ENCODE measurements around the gene MTAP. TPM values are rescaled to one million over a fixed set of nuclear protein-coding genes. Genes with fewer than 3 reads are reported as not detected.

Gene MTAP
- total RNA-seq, 1 donor from 2014 or later: 58.1 TPM

DNA sequence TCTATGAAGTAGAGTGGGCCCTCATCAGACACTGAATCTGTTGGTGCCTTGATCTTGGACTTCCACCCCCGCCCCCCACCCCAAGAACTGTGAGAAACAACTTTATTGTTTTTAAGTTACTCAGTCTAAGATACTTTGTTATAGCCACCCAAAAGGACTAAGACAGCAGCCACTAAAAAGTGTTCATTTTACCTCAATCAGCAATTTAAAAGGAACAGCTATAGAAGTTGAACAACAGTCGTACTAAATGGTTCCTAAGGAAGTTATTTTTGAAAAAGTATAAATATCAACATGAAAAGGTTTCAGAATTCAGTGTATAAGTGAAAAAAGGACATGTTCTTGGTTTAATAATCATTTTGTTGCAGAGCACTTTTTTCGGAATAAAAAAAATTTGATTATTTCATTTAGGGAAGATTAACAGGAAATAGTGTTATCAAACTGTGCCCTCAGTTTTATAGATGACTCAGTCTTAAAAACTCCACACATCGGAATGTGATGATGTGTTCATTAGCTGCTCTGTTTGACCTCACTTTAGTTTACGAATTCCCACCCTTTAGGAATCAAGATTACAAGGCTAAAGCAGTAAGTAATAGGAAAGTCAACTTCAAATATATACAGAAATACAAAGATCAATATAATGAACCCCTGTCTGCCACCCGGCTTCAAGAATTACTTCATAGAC lies 71.2 kb downstream of the MTAP start:
- intact Hi-C loops (cut with micrococcal nuclease): no loop called here

DNA sequence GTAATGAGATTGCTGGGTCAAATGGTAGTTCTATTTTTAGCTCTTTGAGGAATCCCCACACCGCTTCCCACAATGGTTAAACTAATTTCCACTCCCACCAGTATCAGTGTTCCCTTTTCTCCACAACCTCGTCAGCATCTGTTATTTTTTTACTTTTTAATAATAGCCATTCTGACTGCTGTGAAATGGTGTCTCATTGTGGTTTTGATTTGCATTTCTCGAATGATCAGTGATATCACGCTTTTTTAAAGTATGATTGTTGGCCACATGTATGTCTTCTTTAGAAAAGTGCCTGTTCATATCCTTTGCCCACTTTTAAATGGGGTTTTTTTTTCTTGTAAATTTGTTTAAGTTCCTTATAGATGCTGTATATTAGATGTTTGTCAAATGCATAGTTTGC lies 73.5 kb downstream of the MTAP start:
- intact Hi-C loops (cut with micrococcal nuclease): no loop called here
- H3K9me3 Mint-ChIP-seq: peaks cover 18% of the 10 kb centered on the region
- H3K27me3 Mint-ChIP-seq: no peaks in the 10 kb centered on the region
- no peak overlapping the region for H3K27ac Mint-ChIP-seq
- no peaks in the 10 kb centered on the region for H3K4me1 Mint-ChIP-seq
- DNase-seq: no peak
- H3K4me3 Mint-ChIP-seq: no peak overlapping the region
- H3K36me3 Mint-ChIP-seq (ENCODE audit: low read depth): peaks cover 41% of the 10 kb centered on the region

More for the DNA sequence above, 71.2 kb downstream of the MTAP start:
- H3K9me3 Mint-ChIP-seq: peaks cover 8% of the 10 kb centered on the region
- no peak overlapping the region for H3K27ac Mint-ChIP-seq
- DNase-seq: no peak
- peaks cover 24% of the 10 kb centered on the region for H3K36me3 Mint-ChIP-seq (ENCODE audit: low read depth)
- H3K4me3 Mint-ChIP-seq: no peak overlapping the region
- H3K4me1 Mint-ChIP-seq: no peaks in the 10 kb centered on the region
- no peaks in the 10 kb centered on the region for H3K27me3 Mint-ChIP-seq

DNA sequence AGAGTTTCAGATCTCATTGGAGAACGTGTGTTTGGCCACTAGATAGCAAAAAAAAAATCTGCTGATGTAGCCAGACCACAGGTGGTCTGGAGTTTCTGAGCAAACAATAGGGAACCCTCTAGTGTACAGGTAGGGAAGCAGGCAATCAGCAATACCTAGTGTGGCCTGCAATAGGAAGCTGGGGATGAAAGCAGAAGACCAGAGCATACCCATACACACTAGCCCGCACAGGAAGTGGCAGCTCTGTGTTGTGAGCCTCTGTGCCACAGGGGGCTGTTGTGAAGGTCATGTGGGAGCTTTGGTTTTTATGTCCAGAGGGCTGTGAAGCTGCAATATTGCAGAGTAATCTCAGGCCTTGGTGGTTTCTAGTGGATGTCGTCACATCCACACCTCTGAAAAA lies 81.2 kb downstream of the MTAP start:
- peaks cover 28% of the 10 kb centered on the region for H3K9me3 Mint-ChIP-seq
- intact Hi-C loops (cut with micrococcal nuclease): no loop called here
- H3K27ac Mint-ChIP-seq: no peak overlapping the region
- DNase-seq: no peak
- no peaks in the 10 kb centered on the region for H3K27me3 Mint-ChIP-seq
- H3K4me3 Mint-ChIP-seq: no peak overlapping the region
- H3K36me3 Mint-ChIP-seq (ENCODE audit: low read depth): peaks cover 33% of the 10 kb centered on the region
- H3K4me1 Mint-ChIP-seq: peaks cover 5% of the 10 kb centered on the region

DNA sequence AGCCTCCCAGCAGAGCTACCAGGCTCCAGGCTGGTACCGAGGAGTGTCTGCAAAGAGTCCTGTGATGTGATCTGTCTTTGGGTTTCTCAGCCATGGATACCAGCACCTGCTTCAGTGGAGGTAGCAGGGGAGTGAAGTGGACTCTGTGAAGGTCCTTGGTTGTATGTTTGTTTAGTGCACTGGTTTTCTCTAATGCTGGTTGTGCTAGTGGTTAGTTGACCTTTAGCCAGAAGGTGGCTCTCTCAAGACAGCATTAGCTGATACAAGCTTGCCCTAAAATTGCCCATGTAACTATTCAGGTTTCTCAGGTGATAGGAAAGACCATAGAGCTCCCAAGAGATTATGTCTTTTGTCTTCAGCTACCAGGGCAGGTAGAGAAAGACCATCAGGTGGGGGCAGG lies 87.2 kb downstream of the MTAP start:
- DNase-seq: no peak
- H3K27ac Mint-ChIP-seq: no peak overlapping the region
- peaks cover 42% of the 10 kb centered on the region for H3K36me3 Mint-ChIP-seq (ENCODE audit: low read depth)
- intact Hi-C loops (cut with micrococcal nuclease): no loop called here
- peaks cover 46% of the 10 kb centered on the region for H3K9me3 Mint-ChIP-seq
- no peak overlapping the region for H3K4me3 Mint-ChIP-seq
- H3K4me1 Mint-ChIP-seq: no peaks in the 10 kb centered on the region
- no peaks in the 10 kb centered on the region for H3K27me3 Mint-ChIP-seq

DNA sequence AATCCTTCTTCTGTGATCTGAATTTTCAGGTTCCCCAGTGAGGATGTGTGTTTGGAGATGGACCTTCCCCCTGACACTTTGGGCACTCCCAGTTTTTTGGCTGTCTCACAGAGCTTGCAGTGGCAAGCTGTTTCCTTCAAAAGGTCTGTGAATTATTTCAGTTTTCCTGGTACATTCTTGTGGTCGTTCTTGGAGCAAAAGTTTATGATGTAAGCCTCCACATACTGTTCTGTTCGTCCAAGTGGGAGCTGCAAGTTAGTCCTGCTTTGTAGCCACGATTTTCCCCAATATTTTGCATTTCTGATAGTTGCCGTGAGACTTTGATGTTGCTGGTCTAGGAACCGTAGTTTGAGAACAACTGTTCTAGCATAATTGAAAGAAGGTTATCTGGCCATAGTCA lies 88.3 kb downstream of the MTAP start:
- Mint-ChIP-seq H3K27ac (no peak overlapping the region), H3K9me3 (peaks cover 46% of the 10 kb centered on the region), H3K4me1 (no peaks in the 10 kb centered on the region), H3K4me3 (no peak overlapping the region), H3K27me3 (no peaks in the 10 kb centered on the region), H3K36me3 (ENCODE audit: low read depth) (peaks cover 42% of the 10 kb centered on the region)
- no peak for DNase-seq
- intact Hi-C loops (cut with micrococcal nuclease): no loop called here

DNA sequence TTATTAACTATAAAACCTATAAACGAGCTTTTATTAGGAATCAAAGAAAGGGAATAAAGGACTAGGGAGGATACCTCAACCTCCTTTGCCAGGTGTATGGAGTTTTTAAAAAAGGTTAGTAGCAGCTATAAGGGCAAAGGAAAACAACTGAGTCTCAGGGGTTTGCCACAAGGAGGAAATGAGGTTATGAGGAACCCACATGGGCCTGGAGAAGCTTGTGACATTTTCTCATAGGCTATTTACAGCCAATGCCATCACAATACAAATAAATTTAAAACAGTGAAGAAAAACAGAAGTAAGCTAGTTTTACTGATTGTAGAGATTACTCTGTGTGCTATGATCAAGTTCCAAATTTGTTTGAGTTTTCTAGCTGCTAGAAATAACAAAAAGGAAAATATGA lies 99.1 kb downstream of the MTAP start:
- no peak overlapping the region for H3K27ac Mint-ChIP-seq
- peaks cover 11% of the 10 kb centered on the region for H3K9me3 Mint-ChIP-seq
- H3K4me3 Mint-ChIP-seq: no peak overlapping the region
- peaks cover 8% of the 10 kb centered on the region for H3K36me3 Mint-ChIP-seq (ENCODE audit: low read depth)
- peaks cover 2% of the 10 kb centered on the region for H3K4me1 Mint-ChIP-seq
- no peaks in the 10 kb centered on the region for H3K27me3 Mint-ChIP-seq
- no peak for DNase-seq
- intact Hi-C loops (cut with micrococcal nuclease): no loop called here

DNA sequence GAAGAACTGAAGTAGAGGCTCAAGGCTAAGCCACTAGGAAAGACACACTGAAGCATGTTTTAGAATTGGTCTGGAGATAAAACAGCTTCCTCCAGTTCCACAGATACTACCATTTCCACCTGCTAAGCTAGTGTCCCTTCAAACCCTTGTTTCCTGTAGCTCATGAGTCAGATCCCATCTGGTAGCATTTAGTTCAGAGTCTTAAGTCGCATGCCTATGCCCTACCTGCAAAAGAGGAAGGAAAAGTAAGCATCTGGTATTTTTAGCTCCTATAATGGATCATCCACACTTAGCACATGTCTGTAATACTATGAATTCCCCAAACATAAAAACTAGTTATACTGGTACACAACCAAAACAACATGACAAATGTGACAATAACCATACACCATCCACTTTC lies 99.7 kb downstream of the MTAP start:
- intact Hi-C loops (cut with micrococcal nuclease): no loop called here
- H3K9me3 Mint-ChIP-seq: peaks cover 11% of the 10 kb centered on the region
- H3K27me3 Mint-ChIP-seq: no peaks in the 10 kb centered on the region
- no peak for DNase-seq
- no peak overlapping the region for H3K27ac Mint-ChIP-seq
- H3K36me3 Mint-ChIP-seq (ENCODE audit: low read depth): peaks cover 8% of the 10 kb centered on the region
- peaks cover 2% of the 10 kb centered on the region for H3K4me1 Mint-ChIP-seq
- H3K4me3 Mint-ChIP-seq: no peak overlapping the region

DNA sequence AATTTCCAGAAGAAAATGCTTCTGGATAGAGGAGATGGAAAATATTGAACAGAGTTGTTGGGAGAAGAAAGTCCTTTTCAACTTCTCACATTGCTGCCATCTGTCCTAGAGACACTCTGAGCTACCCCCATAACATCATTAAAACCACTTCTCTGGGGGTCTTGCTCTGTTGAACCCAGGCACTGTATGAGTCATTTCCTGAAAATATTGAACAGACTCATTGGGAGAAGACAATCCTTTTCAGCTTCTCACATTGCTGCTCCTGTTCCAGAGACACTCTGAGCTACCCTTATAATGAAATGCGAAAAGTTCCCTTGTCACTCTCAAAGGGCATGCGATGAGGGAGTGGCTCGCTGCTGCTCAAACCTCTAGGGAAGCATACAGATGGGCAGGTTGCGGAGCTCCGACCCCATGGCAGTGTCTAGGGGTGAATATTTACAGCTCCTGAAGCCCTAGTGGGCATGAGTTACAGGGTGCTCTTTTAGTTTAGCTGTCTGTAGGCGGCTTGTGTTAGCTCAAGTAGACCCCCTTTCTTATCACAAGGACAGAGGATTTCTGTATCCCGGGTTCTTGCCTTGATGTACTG lies 101.0 kb downstream of the MTAP start:
- no peak overlapping the region for H3K4me3 Mint-ChIP-seq
- peaks cover 15% of the 10 kb centered on the region for H3K9me3 Mint-ChIP-seq
- peaks cover 8% of the 10 kb centered on the region for H3K36me3 Mint-ChIP-seq (ENCODE audit: low read depth)
- no peak overlapping the region for H3K27ac Mint-ChIP-seq
- peaks cover 2% of the 10 kb centered on the region for H3K4me1 Mint-ChIP-seq
- no peaks in the 10 kb centered on the region for H3K27me3 Mint-ChIP-seq
- DNase-seq: no peak
- intact Hi-C loops (cut with micrococcal nuclease): no loop called here

DNA sequence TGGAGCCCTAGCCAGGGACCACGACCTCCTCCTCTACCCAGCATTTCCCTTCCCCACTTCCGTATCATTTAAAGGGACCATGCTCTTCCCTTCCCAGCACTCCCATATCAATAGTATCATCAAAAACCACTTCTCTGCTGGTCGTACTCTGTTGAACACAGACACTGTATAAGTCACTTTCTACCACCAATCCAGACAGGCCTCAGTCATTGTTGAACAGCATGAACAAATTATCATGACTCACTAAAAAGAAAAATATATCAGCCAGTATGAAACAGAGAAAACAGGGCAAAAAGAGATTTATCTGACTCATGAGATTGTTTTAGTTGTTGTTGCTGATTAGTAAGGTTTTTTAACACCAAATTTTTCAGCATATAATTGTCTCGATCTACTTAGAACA lies 101.9 kb downstream of the MTAP start:
- Mint-ChIP-seq H3K4me3 (no peak overlapping the region), H3K9me3 (peaks cover 19% of the 10 kb centered on the region), H3K36me3 (ENCODE audit: low read depth) (peaks cover 11% of the 10 kb centered on the region), H3K4me1 (peaks cover 2% of the 10 kb centered on the region), H3K27me3 (no peaks in the 10 kb centered on the region), H3K27ac (no peak overlapping the region)
- DNase-seq: no peak
- intact Hi-C loops (cut with micrococcal nuclease): no loop called here

DNA sequence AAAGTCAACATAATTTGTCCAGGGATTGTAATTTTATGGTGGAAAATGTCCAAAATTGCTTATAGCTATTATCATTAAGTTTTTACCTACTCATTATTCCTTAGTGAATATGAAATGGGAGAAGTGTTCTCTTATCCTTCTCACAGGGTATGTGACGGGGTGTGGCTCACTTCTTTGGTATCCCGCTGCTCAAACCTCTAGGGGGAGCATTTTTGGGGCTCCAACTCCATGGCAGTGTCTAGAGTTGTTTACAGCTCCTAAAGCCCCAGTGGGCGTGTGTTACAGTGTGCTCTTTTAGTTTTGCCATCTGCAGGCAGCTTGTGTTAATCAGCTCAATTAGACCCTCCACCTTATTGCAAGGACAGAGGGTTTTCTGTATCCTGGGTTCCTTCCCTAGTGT lies 102.3 kb downstream of the MTAP start:
- Mint-ChIP-seq H3K9me3 (peaks cover 21% of the 10 kb centered on the region), H3K4me1 (peaks cover 2% of the 10 kb centered on the region), H3K27me3 (no peaks in the 10 kb centered on the region), H3K36me3 (ENCODE audit: low read depth) (peaks cover 13% of the 10 kb centered on the region), H3K27ac (no peak overlapping the region), H3K4me3 (no peak overlapping the region)
- intact Hi-C loops (cut with micrococcal nuclease): no loop called here
- no peak for DNase-seq

DNA sequence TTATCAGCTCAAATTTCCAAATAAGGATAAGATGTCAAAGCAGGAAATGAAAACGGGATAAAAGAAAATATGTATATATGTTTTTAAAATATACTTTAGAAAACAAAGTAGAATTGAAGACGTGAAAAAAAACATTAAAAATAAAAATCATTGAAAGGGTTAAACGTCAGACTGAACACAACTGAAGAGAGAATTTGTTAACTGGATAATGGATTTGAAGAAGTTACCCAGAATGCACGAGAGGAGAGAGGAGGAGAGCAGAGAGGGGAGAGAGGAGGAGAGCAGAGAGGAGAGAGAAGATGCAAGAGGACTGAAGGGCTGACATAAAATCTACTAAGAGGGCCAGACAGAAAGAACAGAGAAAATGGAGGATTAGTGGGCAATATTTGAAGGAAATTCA lies 103.8 kb downstream of the MTAP start:
- Mint-ChIP-seq H3K36me3 (ENCODE audit: low read depth) (peaks cover 8% of the 10 kb centered on the region), H3K4me3 (no peak overlapping the region), H3K27me3 (no peaks in the 10 kb centered on the region), H3K9me3 (peaks cover 13% of the 10 kb centered on the region), H3K27ac (no peak overlapping the region), H3K4me1 (no peaks in the 10 kb centered on the region)
- intact Hi-C loops (cut with micrococcal nuclease): no loop called here
- no peak for DNase-seq

DNA sequence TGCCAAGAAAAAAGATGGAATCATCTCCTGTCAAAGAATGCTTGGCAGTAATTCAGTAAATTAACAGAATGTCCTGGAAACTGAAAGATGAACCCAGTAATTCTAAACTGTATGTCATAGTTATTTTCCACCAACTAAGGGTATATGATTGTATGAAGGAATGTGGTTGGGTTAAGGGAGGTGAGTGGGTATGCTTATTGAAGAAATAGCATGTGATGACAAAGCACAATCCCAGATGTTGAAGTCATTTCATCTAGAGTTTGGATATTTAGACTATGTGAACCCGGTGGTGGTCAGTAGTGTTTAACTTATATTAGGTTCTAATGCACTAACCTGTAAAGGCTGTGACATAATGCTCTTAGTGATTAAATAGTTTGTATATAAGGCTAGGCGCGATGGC lies 104.4 kb downstream of the MTAP start:
- no peak overlapping the region for H3K4me3 Mint-ChIP-seq
- H3K27me3 Mint-ChIP-seq: no peaks in the 10 kb centered on the region
- no peak overlapping the region for H3K27ac Mint-ChIP-seq
- peaks cover 8% of the 10 kb centered on the region for H3K36me3 Mint-ChIP-seq (ENCODE audit: low read depth)
- intact Hi-C loops (cut with micrococcal nuclease): no loop called here
- H3K9me3 Mint-ChIP-seq: peaks cover 19% of the 10 kb centered on the region
- no peak for DNase-seq
- no peaks in the 10 kb centered on the region for H3K4me1 Mint-ChIP-seq

DNA sequence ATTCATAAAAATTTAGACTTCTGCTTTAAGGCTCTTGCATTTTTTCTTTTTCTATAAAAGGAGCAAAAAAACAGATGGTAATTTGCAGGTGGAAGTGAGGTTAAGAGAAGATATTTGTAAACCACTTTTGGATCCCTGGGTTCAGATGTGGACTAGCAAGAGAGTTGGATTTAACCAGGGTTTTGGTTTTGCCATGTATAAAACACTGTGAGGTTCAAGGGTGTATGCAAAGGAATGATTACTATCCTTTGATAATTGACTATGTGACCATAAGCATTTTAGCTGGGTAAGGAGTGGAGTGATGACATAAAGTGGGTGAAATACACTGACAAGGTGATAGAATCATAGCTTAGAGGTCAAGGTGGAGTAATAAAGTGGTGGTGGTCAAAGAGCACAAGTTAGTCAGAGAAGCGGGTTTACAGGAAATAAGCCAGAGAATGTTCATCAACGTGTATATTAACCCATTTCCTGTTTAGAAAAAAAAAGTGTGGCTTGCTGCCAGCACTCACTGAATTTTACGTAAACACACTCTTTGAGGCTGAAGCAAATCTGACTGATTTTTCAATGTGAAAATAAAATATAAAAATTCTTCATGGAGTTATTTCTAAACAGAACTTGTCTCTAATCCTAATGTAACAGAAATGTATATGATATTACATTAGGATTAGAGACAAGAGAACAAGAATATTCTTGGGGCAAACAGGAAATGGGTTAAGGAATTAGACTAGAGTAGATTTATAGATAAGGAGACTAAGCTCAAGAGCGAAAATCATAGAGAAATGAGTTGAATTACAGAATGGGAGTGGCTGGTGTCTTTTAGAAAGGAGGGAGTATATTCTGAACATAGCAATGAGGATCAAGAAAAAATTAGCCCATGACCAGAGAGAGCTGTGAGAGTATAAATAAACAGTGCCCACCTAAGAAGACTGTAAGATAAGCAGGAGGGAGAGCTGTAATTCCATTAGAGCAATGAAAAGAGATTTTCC lies 117.2 kb downstream of the MTAP start:
- peaks cover 5% of the 10 kb centered on the region for H3K36me3 Mint-ChIP-seq (ENCODE audit: low read depth)
- intact Hi-C loops (cut with micrococcal nuclease): loop anchor here (1.0 kb wide), 1 partner anchor 106 kb away; no protein-coding TSS in a partner anchor
- DNase-seq: peak; percentile 82
- peak overlapping the region; percentile 68 for H3K27ac Mint-ChIP-seq
- H3K27me3 Mint-ChIP-seq: no peaks in the 10 kb centered on the region
- H3K4me1 Mint-ChIP-seq: peaks cover 21% of the 10 kb centered on the region
- peak overlapping the region; percentile 53 for H3K4me3 Mint-ChIP-seq
- peaks cover 10% of the 10 kb centered on the region for H3K9me3 Mint-ChIP-seq

DNA sequence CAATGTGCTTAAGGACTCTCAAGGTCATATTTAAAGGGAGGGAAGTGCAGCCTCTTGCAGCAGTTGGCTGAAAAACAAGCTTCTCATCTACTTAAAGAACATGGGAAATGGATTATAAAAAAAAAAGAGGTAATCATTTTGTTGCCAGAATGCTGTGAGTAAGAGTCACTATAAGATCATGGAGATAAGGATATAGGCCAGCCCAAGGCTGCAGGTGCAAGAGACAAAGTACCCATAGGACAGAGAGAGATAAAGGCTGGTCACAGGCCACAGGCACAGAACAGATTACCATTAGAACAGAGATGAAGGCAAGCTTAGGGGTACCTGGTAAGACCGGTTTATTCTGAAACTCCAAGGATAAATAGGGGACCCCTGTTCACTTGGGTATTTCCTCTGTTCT lies 121.3 kb downstream of the MTAP start:
- no peaks in the 10 kb centered on the region for H3K36me3 Mint-ChIP-seq (ENCODE audit: low read depth)
- H3K4me1 Mint-ChIP-seq: peaks cover 22% of the 10 kb centered on the region
- no peak for DNase-seq
- no peaks in the 10 kb centered on the region for H3K27me3 Mint-ChIP-seq
- intact Hi-C loops (cut with micrococcal nuclease): no loop called here
- H3K9me3 Mint-ChIP-seq: peaks cover 10% of the 10 kb centered on the region
- H3K27ac Mint-ChIP-seq: no peak overlapping the region
- H3K4me3 Mint-ChIP-seq: no peak overlapping the region

Data from activated CD4-positive, alpha-beta T cell treated with anti-CD3 and anti-CD28 coated beads, Interleukin-2, amount 10 ng/mL, durations not matched to agents 24 days and 14 days (primary cell).